G401.6 (cell line): ENCODE results near the gene PMAIP1.
"Not testable (repeated sequence)": the region's sequence is repeated elsewhere in the genome, so short reads cannot be mapped to it uniquely, and the experiment has no call there.

Source experiments
- FAIRE-seq: peaks from 2 replicates; lab custom pipeline; 2012; peaks lifted over from hg19 to GRCh38; lab: Jason Lieb, UNC

PMAIP1 gene

GRCh38 chr18:59899298-59900221, at the start of gene PMAIP1:
PMAIP1 (plus strand) TSS chr18:59899996; CDS start chr18:59900178, 182 bp downstream.
- FAIRE-seq, result no peak

GRCh38 chr18:59851784-59852399, 47.9 kb upstream of the PMAIP1 start:
- no peak for FAIRE-seq

- no peak for FAIRE-seq
Observed at GRCh38 chr18:59852548-59852947, 47.2 kb upstream of the PMAIP1 start.

- FAIRE-seq, result no peak
Observed at GRCh38 chr18:59853380-59853779, 46.4 kb upstream of the PMAIP1 start.

GRCh38 chr18:59853988-59854387, 45.8 kb upstream of the PMAIP1 start:
- FAIRE-seq, result not testable (repeated sequence)

- no peak for FAIRE-seq
Observed at GRCh38 chr18:59861009-59861408, 38.8 kb upstream of the PMAIP1 start.

GRCh38 chr18:59861963-59862819, 37.6 kb upstream of the PMAIP1 start:
- no peak for FAIRE-seq

- no peak for FAIRE-seq
Observed at GRCh38 chr18:59865241-59865986, 34.4 kb upstream of the PMAIP1 start.

GRCh38 chr18:59866551-59867269, 33.1 kb upstream of the PMAIP1 start:
- no peak for FAIRE-seq

GRCh38 chr18:59867337-59868104, 32.3 kb upstream of the PMAIP1 start:
- no peak for FAIRE-seq

GRCh38 chr18:59870623-59871130, 29.1 kb upstream of the PMAIP1 start:
- no peak for FAIRE-seq

GRCh38 chr18:59871711-59872362, 28.0 kb upstream of the PMAIP1 start:
- no peak for FAIRE-seq

- FAIRE-seq, result no peak
Observed at GRCh38 chr18:59873641-59874040, 26.2 kb upstream of the PMAIP1 start.

GRCh38 chr18:59874166-59874565, 25.6 kb upstream of the PMAIP1 start:
- FAIRE-seq, result no peak

GRCh38 chr18:59876310-59876626, 23.5 kb upstream of the PMAIP1 start:
- FAIRE-seq, result no peak

- FAIRE-seq, result no peak
Observed at GRCh38 chr18:59877361-59877760, 22.4 kb upstream of the PMAIP1 start.

- no peak for FAIRE-seq
Observed at GRCh38 chr18:59878644-59879043, 21.2 kb upstream of the PMAIP1 start.

- no peak for FAIRE-seq
Observed at GRCh38 chr18:59881728-59882656, 17.8 kb upstream of the PMAIP1 start.

GRCh38 chr18:59884351-59884750, 15.4 kb upstream of the PMAIP1 start:
- FAIRE-seq, result no peak
